HFF-Myc (cell line): ENCODE results near the gene MYEF2.

Source experiments
- DNase-seq: peaks from one replicate; pipeline ENCODE4 v3.0.0-alpha.2; 2011; ENCODE audit warnings: low read depth; ENCODE audit errors: extremely low read depth
- H3K4me3 ChIP-seq: replicated peaks from 2 replicates; pipeline ENCODE4 v1.5.1; 2011; ENCODE audit warnings: low read depth, mild to moderate bottlenecking, control low read depth, low read length
- CTCF ChIP-seq: IDR thresholded peaks from 2 replicates; pipeline ENCODE4 v1.5.1; 2012; ENCODE audit warnings: mild to moderate bottlenecking, low read depth, low read length, control low read depth; ENCODE audit errors: missing control alignments

Gene MYEF2

DNA sequence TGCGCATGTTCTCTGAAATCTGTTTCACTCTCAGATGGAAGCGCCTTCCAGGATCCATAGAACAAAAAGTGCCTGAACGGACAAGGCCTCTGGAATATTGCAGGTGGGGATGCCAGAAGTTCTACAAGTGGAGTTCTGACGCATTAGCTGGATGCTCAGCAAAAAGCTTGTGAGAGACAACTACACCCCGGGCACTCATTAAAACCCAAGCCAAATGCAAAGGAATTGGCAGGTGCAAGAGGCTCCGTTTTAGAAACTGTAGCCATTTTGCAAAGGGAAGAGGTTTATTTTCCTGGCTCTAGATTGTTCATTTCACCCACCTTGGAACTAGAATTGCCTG lies 92.5 kb downstream of the MYEF2 start:
- no peak for TF ChIP-seq CTCF
- no peak for DNase-seq
- no peak overlapping the region for H3K4me3 ChIP-seq

- peak; percentile 50 for TF ChIP-seq CTCF
- no peak for DNase-seq
Observed at GRCh38 chr15:48084759-48085590, 93.1 kb downstream of the MYEF2 start.

More at GRCh38 chr15:48084759-48085590, 93.1 kb downstream of the MYEF2 start:
- H3K4me3 ChIP-seq: no peak overlapping the region
